ENCODE results near the gene SLC5A10. TPM values are rescaled to one million over a fixed set of nuclear protein-coding genes. Genes with fewer than 3 reads are reported as not detected.

SLC5A10 gene
- total and polyA plus RNA-seq, 10 donors: 0.17 to 2.1 (median 1.5) TPM; not detected in 5

- intact Hi-C loops (cut with DNase I; ENCODE audit: low total_unique reads): loop anchor here (10.0 kb wide), 1 partner anchor 67 kb away; no protein-coding TSS in a partner anchor
- peak; percentile 33 for DNase-seq
- WGBS, 5 donors: 82 to 89% (median 84%) methylated on average over 5 to 6 of the region's 6 CpGs
- Histone ChIP-seq H3K27me3 (replicated peaks in 1 of 7) (peaks cover 0 to 5% (median 0%) of the 10 kb centered on the region in 7 donors), H3K4me1 (no peaks in the 10 kb centered on the region), H3K36me3 (no peaks in the 10 kb centered on the region), H3K4me3 (no peak overlapping the region), H3K9me3 (no peaks in the 10 kb centered on the region), H3K27ac (no peak overlapping the region)
- TF ChIP-seq, protein P1, sequence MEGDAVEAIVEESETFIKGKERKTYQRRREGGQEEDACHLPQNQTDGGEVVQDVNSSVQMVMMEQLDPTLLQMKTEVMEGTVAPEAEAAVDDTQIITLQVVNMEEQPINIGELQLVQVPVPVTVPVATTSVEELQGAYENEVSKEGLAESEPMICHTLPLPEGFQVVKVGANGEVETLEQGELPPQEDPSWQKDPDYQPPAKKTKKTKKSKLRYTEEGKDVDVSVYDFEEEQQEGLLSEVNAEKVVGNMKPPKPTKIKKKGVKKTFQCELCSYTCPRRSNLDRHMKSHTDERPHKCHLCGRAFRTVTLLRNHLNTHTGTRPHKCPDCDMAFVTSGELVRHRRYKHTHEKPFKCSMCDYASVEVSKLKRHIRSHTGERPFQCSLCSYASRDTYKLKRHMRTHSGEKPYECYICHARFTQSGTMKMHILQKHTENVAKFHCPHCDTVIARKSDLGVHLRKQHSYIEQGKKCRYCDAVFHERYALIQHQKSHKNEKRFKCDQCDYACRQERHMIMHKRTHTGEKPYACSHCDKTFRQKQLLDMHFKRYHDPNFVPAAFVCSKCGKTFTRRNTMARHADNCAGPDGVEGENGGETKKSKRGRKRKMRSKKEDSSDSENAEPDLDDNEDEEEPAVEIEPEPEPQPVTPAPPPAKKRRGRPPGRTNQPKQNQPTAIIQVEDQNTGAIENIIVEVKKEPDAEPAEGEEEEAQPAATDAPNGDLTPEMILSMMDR (IDR thresholded peaks at IDR 0.05 in 8 of 11, conservative IDR thresholded peaks at IDR 0.05 in 3 of 11): no peak
- no peak for TF ChIP-seq POLR2A (IDR thresholded peaks at IDR 0.05)
- no peak for TF ChIP-seq POLR2AphosphoS5 (IDR thresholded peaks at IDR 0.05)
Observed at GRCh38 chr17:19011581-19011980, 59.6 kb downstream of the SLC5A10 start.

- Histone ChIP-seq H3K27ac (no peak overlapping the region), H3K36me3 (no peaks in the 10 kb centered on the region), H3K27me3 (replicated peaks in 1 of 7) (peaks cover 0 to 13% (median 0%) of the 10 kb centered on the region in 7 donors), H3K4me3 (no peak overlapping the region), H3K4me1 (no peaks in the 10 kb centered on the region), H3K9me3 (no peaks in the 10 kb centered on the region)
- TF ChIP-seq POLR2A (IDR thresholded peaks at IDR 0.05) (no peak), POLR2AphosphoS5 (IDR thresholded peaks at IDR 0.05) (no peak)
- TF ChIP-seq, protein P1 (IDR thresholded peaks at IDR 0.05 in 8 of 11, conservative IDR thresholded peaks at IDR 0.05 in 3 of 11): no peak
- peak; percentile 66 for DNase-seq
- intact Hi-C loops (cut with DNase I; ENCODE audit: low total_unique reads): loop anchor here (10.0 kb wide), 1 partner anchor 68 kb away; no protein-coding TSS in a partner anchor
- 90 to 95% (median 95%) methylated on average over 16 to 22 of the region's 22 CpGs for WGBS, 5 donors
Observed at GRCh38 chr17:19012171-19013080, 60.5 kb downstream of the SLC5A10 start.

GRCh38 chr17:19013226-19013625, 61.3 kb downstream of the SLC5A10 start:
- TF ChIP-seq POLR2AphosphoS5 (IDR thresholded peaks at IDR 0.05) (no peak), POLR2A (IDR thresholded peaks at IDR 0.05) (no peak)
- TF ChIP-seq, protein P1 (IDR thresholded peaks at IDR 0.05 in 8 of 11, conservative IDR thresholded peaks at IDR 0.05 in 3 of 11): no peak
- WGBS, 5 donors: 93 to 98% (median 95%) methylated on average over 9 to 12 of the region's 12 CpGs
- peak; percentile 50 for DNase-seq
- Histone ChIP-seq H3K36me3 (no peaks in the 10 kb centered on the region), H3K4me3 (no peak overlapping the region), H3K4me1 (no peaks in the 10 kb centered on the region), H3K9me3 (no peaks in the 10 kb centered on the region), H3K27me3 (replicated peaks in 1 of 7) (peaks cover 0 to 16% (median 0%) of the 10 kb centered on the region in 7 donors), H3K27ac (no peak overlapping the region)
- intact Hi-C loops (cut with DNase I; ENCODE audit: low total_unique reads): loop anchor here (10.0 kb wide), 1 partner anchor 68 kb away; no protein-coding TSS in a partner anchor
